Loucy (cell line): ENCODE data around the gene ITGB6.
A peak's percentile ranks its signal among the peaks of the same experiment; 100 is the strongest.

Source experiments
- CTCF ChIP-seq: fragments of 200-600 bp; sonication (generic); conservative IDR thresholded peaks from 2 replicates; pipeline ENCODE4 v1.5.1; 2014; ENCODE audit warnings: mild to moderate bottlenecking, antibody characterized with exemption, low read length
- EZH2phosphoT487 ChIP-seq: fragments of 200-600 bp; IDR thresholded peaks from 2 replicates; pipeline ENCODE4 v1.6.1; 2018; ENCODE audit warnings: antibody characterized with exemption, mild to moderate bottlenecking, moderate library complexity, borderline replicate concordance

- TF ChIP-seq CTCF (peak; percentile 29; the same call in 1 of the 2 replicates), EZH2phosphoT487 (no peak)
These were observed 44.0 kb downstream of the ITGB6 start for GRCh38 chr2:160156100-160156499.
